Activated CD8-positive, alpha-beta T cell treated with anti-CD3 and anti-CD28 coated beads for 36 hours (primary cell): ENCODE data around the gene CTSH. TPM values are rescaled to one million over a fixed set of nuclear protein-coding genes. Genes with fewer than 3 reads are reported as not detected.

Experiments
- ATAC-seq: fragments of 200-7000 bp; cut with Tn5 transposase; one replicate; pipeline ENCODE4 v1.10.0; 2021; ENCODE audit warnings: mild to moderate bottlenecking, moderate library complexity
- CTCF ChIA-PET: fragments of 350-600 bp; sonication (Branson Sonifier 250); formaldehyde crosslinking; loops from one replicate; lab custom pipeline; 2021; ENCODE audit warnings: antibody characterized with exemption; lab: Charles Lee
- POLR2A ChIA-PET: fragments of 350-600 bp; sonication (Branson Sonifier 250); formaldehyde crosslinking; loops from one replicate; lab custom pipeline; 2021; ENCODE audit warnings: antibody characterized with exemption; lab: Charles Lee
- DNase-seq: peaks from one replicate; pipeline ENCODE4 v3.0.0-alpha.2; 2020
- H3K27ac Mint-ChIP-seq: one replicate; pipeline ENCODE4 v1.8.0; 2021; ENCODE audit warnings: mild to moderate bottlenecking, mixed read lengths
- H3K27me3 Mint-ChIP-seq: one replicate; pipeline ENCODE4 v1.8.0; 2021; ENCODE audit warnings: mixed read lengths
- H3K36me3 Mint-ChIP-seq: one replicate; pipeline ENCODE4 v1.8.0; 2021; ENCODE audit warnings: low read depth, mixed read lengths
- H3K4me1 Mint-ChIP-seq: one replicate; pipeline ENCODE4 v1.8.0; 2021; ENCODE audit warnings: low read depth, mixed read lengths
- H3K4me3 Mint-ChIP-seq: one replicate; pipeline ENCODE4 v1.8.0; 2021; ENCODE audit warnings: mild to moderate bottlenecking, moderate library complexity, mixed read lengths
- H3K9me3 Mint-ChIP-seq: one replicate; pipeline ENCODE4 v1.8.0; 2021; ENCODE audit warnings: mixed read lengths
- intact Hi-C: fragments of 100-400 bp; cut with micrococcal nuclease; formaldehyde crosslinking; loops from one replicate; pipeline ENCODE4 v1.10.0; 2022
- total RNA-seq, 2 experiments: library from RNA; stranded (reverse); gene quantifications; one replicate each; pipeline ENCODE4 v1.2.3, GENCODE V29; 2021
- TF ChIP-seq, protein P1 (sequence below): fragments of 200-600 bp; IDR thresholded peaks from one replicate; pipeline ENCODE4 v1.8.0; 2022; ENCODE audit warnings: antibody characterized with exemption, mild to moderate bottlenecking

The CTSH gene
- total RNA-seq, 2 experiments from 2014 or later, result 13.2 to 14.1 TPM

GRCh38 chr15:78922527-78922926 is 22.3 kb downstream of the CTSH start:
- no peak for DNase-seq
- no peaks in the 10 kb centered on the region for H3K4me1 Mint-ChIP-seq
- H3K27ac Mint-ChIP-seq, result no peak overlapping the region
- H3K36me3 Mint-ChIP-seq, result peaks cover 18% of the 10 kb centered on the region
- CTCF ChIA-PET, result no interaction called here
- TF ChIP-seq, protein P1, sequence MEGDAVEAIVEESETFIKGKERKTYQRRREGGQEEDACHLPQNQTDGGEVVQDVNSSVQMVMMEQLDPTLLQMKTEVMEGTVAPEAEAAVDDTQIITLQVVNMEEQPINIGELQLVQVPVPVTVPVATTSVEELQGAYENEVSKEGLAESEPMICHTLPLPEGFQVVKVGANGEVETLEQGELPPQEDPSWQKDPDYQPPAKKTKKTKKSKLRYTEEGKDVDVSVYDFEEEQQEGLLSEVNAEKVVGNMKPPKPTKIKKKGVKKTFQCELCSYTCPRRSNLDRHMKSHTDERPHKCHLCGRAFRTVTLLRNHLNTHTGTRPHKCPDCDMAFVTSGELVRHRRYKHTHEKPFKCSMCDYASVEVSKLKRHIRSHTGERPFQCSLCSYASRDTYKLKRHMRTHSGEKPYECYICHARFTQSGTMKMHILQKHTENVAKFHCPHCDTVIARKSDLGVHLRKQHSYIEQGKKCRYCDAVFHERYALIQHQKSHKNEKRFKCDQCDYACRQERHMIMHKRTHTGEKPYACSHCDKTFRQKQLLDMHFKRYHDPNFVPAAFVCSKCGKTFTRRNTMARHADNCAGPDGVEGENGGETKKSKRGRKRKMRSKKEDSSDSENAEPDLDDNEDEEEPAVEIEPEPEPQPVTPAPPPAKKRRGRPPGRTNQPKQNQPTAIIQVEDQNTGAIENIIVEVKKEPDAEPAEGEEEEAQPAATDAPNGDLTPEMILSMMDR, result no peak
- intact Hi-C loops, result no loop called here
- ATAC-seq, result no peak
- H3K4me3 Mint-ChIP-seq, result no peak overlapping the region
- H3K9me3 Mint-ChIP-seq, result no peaks in the 10 kb centered on the region
- no peaks in the 10 kb centered on the region for H3K27me3 Mint-ChIP-seq
- POLR2A ChIA-PET, result no interaction called here

DNA sequence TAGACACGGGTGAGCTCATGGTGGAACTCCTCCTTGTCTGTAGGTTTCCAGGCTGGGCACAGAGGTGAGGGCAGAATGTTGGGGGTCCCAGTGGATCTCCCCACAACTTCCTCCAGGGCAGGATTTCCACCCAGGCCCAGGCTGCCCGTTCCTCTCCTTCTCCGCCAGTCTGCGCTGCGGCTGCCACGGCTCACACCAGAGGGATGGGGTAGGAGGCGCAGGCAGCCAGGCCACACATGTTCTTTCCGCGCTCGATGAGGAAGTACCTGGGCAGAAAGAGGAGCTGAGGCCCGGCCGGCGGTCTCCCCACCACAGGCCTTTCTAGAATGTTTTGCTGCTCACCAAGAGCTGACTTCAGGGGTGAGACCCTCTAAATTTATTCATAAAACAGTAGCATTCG is 22.9 kb downstream of the CTSH start:
- intact Hi-C loops, result no loop called here
- ChIA-PET POLR2A (no interaction called here), CTCF (interaction anchor here (1.0 kb wide), 1 partner anchor 13 kb away, joined by 4 read pairs; no protein-coding TSS in a partner anchor)
- Mint-ChIP-seq H3K9me3 (no peaks in the 10 kb centered on the region), H3K4me3 (no peak overlapping the region), H3K36me3 (peaks cover 19% of the 10 kb centered on the region), H3K4me1 (no peaks in the 10 kb centered on the region), H3K27ac (no peak overlapping the region), H3K27me3 (no peaks in the 10 kb centered on the region)
- no peak for ATAC-seq
- DNase-seq, result no peak
- TF ChIP-seq, protein P1, result no peak

- Mint-ChIP-seq H3K4me3 (no peak overlapping the region), H3K9me3 (no peaks in the 10 kb centered on the region), H3K27ac (no peak overlapping the region), H3K4me1 (no peaks in the 10 kb centered on the region), H3K36me3 (peaks cover 23% of the 10 kb centered on the region), H3K27me3 (no peaks in the 10 kb centered on the region)
- no peak for ATAC-seq
- CTCF ChIA-PET, result interaction anchor here (1.0 kb wide), 1 partner anchor 12 kb away, joined by 4 read pairs; no protein-coding TSS in a partner anchor
- intact Hi-C loops, result no loop called here
- DNase-seq, result no peak
- TF ChIP-seq, protein P1, result no peak
- POLR2A ChIA-PET, result no interaction called here
Measured at GRCh38 chr15:78921517-78921916, 23.3 kb downstream of the CTSH start.

DNA sequence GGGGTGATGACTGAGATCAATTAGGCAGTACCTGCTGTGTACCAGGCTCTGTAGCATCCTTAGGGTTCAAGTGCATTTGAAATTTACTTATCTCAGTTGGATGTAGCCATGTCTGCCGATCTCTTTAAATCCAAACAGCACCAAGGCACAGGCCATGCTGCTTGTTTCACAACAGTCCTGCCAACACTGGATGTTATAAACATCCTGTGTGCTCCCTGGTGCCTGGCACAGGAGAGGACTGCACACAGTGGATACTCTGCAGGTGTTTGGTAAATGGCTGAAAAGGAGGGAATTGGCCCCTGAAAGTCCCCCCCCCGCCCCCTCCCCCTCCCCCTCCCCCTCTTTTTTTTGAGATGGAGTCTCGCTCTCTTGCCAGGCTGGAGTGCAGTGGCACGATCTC is 27.0 kb downstream of the CTSH start:
- ChIA-PET POLR2A (no interaction called here), CTCF (no interaction called here)
- no peak overlapping the region for H3K27ac Mint-ChIP-seq
- TF ChIP-seq, protein P1, result no peak
- peaks cover 2% of the 10 kb centered on the region for H3K4me1 Mint-ChIP-seq
- H3K4me3 Mint-ChIP-seq, result no peak overlapping the region
- H3K27me3 Mint-ChIP-seq, result no peaks in the 10 kb centered on the region
- DNase-seq (no peak), ATAC-seq (no peak)
- H3K9me3 Mint-ChIP-seq, result no peaks in the 10 kb centered on the region
- H3K36me3 Mint-ChIP-seq, result peaks cover 31% of the 10 kb centered on the region
- intact Hi-C loops, result no loop called here

- DNase-seq, result no peak
- POLR2A ChIA-PET, result interaction anchor here (0.6 kb wide), 1 partner anchor 994 kb away, joined by 3 read pairs; no protein-coding TSS in a partner anchor
- no peak overlapping the region for H3K4me3 Mint-ChIP-seq
- H3K36me3 Mint-ChIP-seq, result peaks cover 37% of the 10 kb centered on the region
- H3K27me3 Mint-ChIP-seq, result no peaks in the 10 kb centered on the region
- H3K4me1 Mint-ChIP-seq, result peaks cover 4% of the 10 kb centered on the region
- no peaks in the 10 kb centered on the region for H3K9me3 Mint-ChIP-seq
- intact Hi-C loops, result no loop called here
- CTCF ChIA-PET, result interaction anchor here (1.1 kb wide), 1 partner anchor 9 kb away, joined by 3 read pairs; no protein-coding TSS in a partner anchor
- H3K27ac Mint-ChIP-seq, result no peak overlapping the region
- no peak for ATAC-seq
- TF ChIP-seq, protein P1, result no peak
Measured at GRCh38 chr15:78916088-78916487, 28.8 kb downstream of the CTSH start.
